HEK293 (cell line): ENCODE measurements around the gene SMURF2.

Experiments
- CTCF ChIA-PET: fragments of 350-600 bp; formaldehyde crosslinking; extraction: SDS; loops from one replicate; lab custom pipeline; 2021; ENCODE audit warnings: antibody characterized with exemption; lab: Yijun Ruan, JAX
- POLR2A ChIA-PET: fragments of 300-600 bp; formaldehyde crosslinking; extraction: SDS; loops from one replicate; lab custom pipeline; 2020; ENCODE audit warnings: antibody characterized with exemption, inconsistent platforms; lab: Yijun Ruan, JAX
- H3K27ac ChIP-seq: fragments of 200-500 bp; sonication (Bioruptor generic); 2 replicates; pipeline ENCODE4 v1.5.1; 2014; ENCODE audit warnings: low read depth, low read length, control low read depth, inconsistent platforms; ENCODE audit errors: extremely low read depth
- H3K36me3 ChIP-seq, 2 experiments: fragments of 200-500 bp in 1 of 2; sonication (Bioruptor generic) in 1 of 2; 1 replicate in 1 of 2; 2 replicates in 1 of 2; pipeline ENCODE4 v1.5.1; 2014 to 2017; ENCODE audit warnings: inconsistent platforms in 2 of 2, low read length in 2 of 2; ENCODE audit not compliant: control insufficient read depth in 2 of 2, insufficient read depth in 1 of 2
- H3K4me1 ChIP-seq: fragments of 200-500 bp; sonication (Bioruptor generic); 2 replicates; pipeline ENCODE4 v1.5.1; 2014; ENCODE audit warnings: mild to moderate bottlenecking, low read length, inconsistent platforms; ENCODE audit not compliant: control insufficient read depth, insufficient read depth
- H3K4me3 ChIP-seq: 2 replicates; pipeline ENCODE4 v1.5.1; 2011; ENCODE audit warnings: low read depth, mild to moderate bottlenecking, control low read depth, low read length, moderate library complexity
- H3K9me3 ChIP-seq: fragments of 200-500 bp; sonication (Bioruptor generic); 2 replicates; pipeline ENCODE4 v1.5.1; 2014; ENCODE audit warnings: low read depth, low read length, inconsistent platforms; ENCODE audit not compliant: control insufficient read depth, insufficient read depth
- HOXD13 ChIP-seq: sonication (generic); formaldehyde crosslinking; IDR thresholded peaks from 2 replicates; pipeline ENCODE4 v1.8.0; 2022; ENCODE audit warnings: missing genetic modification reagents, borderline replicate concordance
- MEIS1 ChIP-seq: sonication (generic); formaldehyde crosslinking; IDR thresholded peaks from 2 replicates; pipeline ENCODE4 v1.8.1; 2022; ENCODE audit warnings: missing genetic modification reagents, mild to moderate bottlenecking, borderline replicate concordance
- OVOL3 ChIP-seq: fragments of 450-650 bp; formaldehyde crosslinking; IDR thresholded peaks from 2 replicates; pipeline ENCODE4 v1.5.1; 2016; ENCODE audit warnings: missing biosample characterization, missing genetic modification characterization
- SP7 ChIP-seq: fragments of 450-650 bp; formaldehyde crosslinking; IDR thresholded peaks from 2 replicates; pipeline ENCODE4 v1.5.1; 2016; ENCODE audit warnings: missing biosample characterization, missing genetic modification characterization
- YY2 ChIP-seq: fragments of 450-650 bp; formaldehyde crosslinking; IDR thresholded peaks from 2 replicates; pipeline ENCODE4 v1.5.1; 2016; ENCODE audit warnings: missing biosample characterization, missing genetic modification characterization
- ZBTB48 ChIP-seq: fragments of 450-650 bp; formaldehyde crosslinking; IDR thresholded peaks from 2 replicates; pipeline ENCODE4 v1.5.1; 2016; ENCODE audit warnings: missing biosample characterization, missing genetic modification characterization
- ZEB2 ChIP-seq: fragments of 450-650 bp; formaldehyde crosslinking; IDR thresholded peaks from 2 replicates; pipeline ENCODE4 v1.5.1; 2016; ENCODE audit warnings: missing biosample characterization, missing genetic modification characterization
- ZNF274 ChIP-seq, 2 experiments: fragments of 200-500 bp in 1 of 2; fragments of 450-650 bp in 1 of 2; sonication (Bioruptor generic) in 1 of 2; formaldehyde crosslinking in 1 of 2; IDR thresholded peaks; 2 replicates each; pipeline versions ENCODE4 v1.5.1 to v1.6.1; 2014 to 2016; ENCODE audit warnings: borderline replicate concordance in 1 of 2, inconsistent platforms in 1 of 2, low read length in 1 of 2, missing biosample characterization in 1 of 2, missing genetic modification characterization in 1 of 2
- ZNF335 ChIP-seq: fragments of 450-650 bp; formaldehyde crosslinking; conservative IDR thresholded peaks from 2 replicates; pipeline ENCODE4 v1.5.1; 2016; ENCODE audit warnings: missing biosample characterization, missing genetic modification characterization
- ZNF433 ChIP-seq: fragments of 450-650 bp; formaldehyde crosslinking; IDR thresholded peaks from 2 replicates; pipeline ENCODE4 v1.5.1; 2016; ENCODE audit warnings: missing biosample characterization, missing genetic modification characterization, low read depth
- ZNF549 ChIP-seq: fragments of 450-650 bp; IDR thresholded peaks from 2 replicates; pipeline ENCODE4 v1.5.1; 2018; ENCODE audit warnings: missing biosample characterization, missing genetic modification characterization, mild to moderate bottlenecking, inconsistent platforms, moderate library complexity
- ZNF555 ChIP-seq: fragments of 450-650 bp; formaldehyde crosslinking; conservative IDR thresholded peaks from 2 replicates; pipeline ENCODE4 v1.5.1; 2017; ENCODE audit warnings: missing biosample characterization, mild to moderate bottlenecking, missing genetic modification characterization, inconsistent platforms
- ZNF585B ChIP-seq: fragments of 450-650 bp; formaldehyde crosslinking; IDR thresholded peaks from 2 replicates; pipeline ENCODE4 v1.5.1; 2016; ENCODE audit warnings: missing biosample characterization, missing genetic modification characterization
- ZNF623 ChIP-seq: fragments of 450-650 bp; formaldehyde crosslinking; IDR thresholded peaks from 2 replicates; pipeline ENCODE4 v1.5.1; 2016; ENCODE audit warnings: missing biosample characterization, missing genetic modification characterization
- ZNF677 ChIP-seq: fragments of 450-650 bp; IDR thresholded peaks from 2 replicates; pipeline ENCODE4 v1.5.0; 2018; ENCODE audit warnings: missing biosample characterization, mild to moderate bottlenecking, missing genetic modification characterization, moderate library complexity
- ZNF76 ChIP-seq: fragments of 450-650 bp; formaldehyde crosslinking; IDR thresholded peaks from 2 replicates; pipeline ENCODE4; 2016; ENCODE audit warnings: low read depth, missing biosample characterization, missing genetic modification characterization, borderline replicate concordance
- ZNF837 ChIP-seq: fragments of 450-650 bp; formaldehyde crosslinking; IDR thresholded peaks from 2 replicates; pipeline ENCODE4 v1.5.1; 2016; ENCODE audit warnings: missing biosample characterization, missing genetic modification characterization
- ZXDB ChIP-seq: fragments of 450-650 bp; formaldehyde crosslinking; IDR thresholded peaks from 2 replicates; pipeline ENCODE4 v1.5.1; 2016; ENCODE audit warnings: missing biosample characterization, missing genetic modification characterization
- TF ChIP-seq, protein P1 (sequence below): fragments of 450-650 bp; IDR thresholded peaks from 2 replicates; pipeline ENCODE4 v1.5.1; 2018; ENCODE audit warnings: missing biosample characterization, mild to moderate bottlenecking, missing genetic modification characterization
- TF ChIP-seq, protein P2 (sequence below): fragments of 450-650 bp; formaldehyde crosslinking; IDR thresholded peaks from 2 replicates; pipeline ENCODE4 v1.5.1; 2017; ENCODE audit warnings: missing biosample characterization, missing genetic modification characterization
- TF ChIP-seq, protein P3 (sequence below): fragments of 450-650 bp; formaldehyde crosslinking; IDR thresholded peaks from 2 replicates; pipeline ENCODE4 v1.5.1; 2017; ENCODE audit warnings: missing biosample characterization, mild to moderate bottlenecking, missing genetic modification characterization, moderate library complexity
- TF ChIP-seq, protein P4 (sequence below): fragments of 450-650 bp; formaldehyde crosslinking; IDR thresholded peaks from 2 replicates; pipeline ENCODE4 v1.5.1; 2017; ENCODE audit warnings: missing biosample characterization, missing genetic modification characterization
- TF ChIP-seq, protein P5 (sequence below): fragments of 450-650 bp; formaldehyde crosslinking; IDR thresholded peaks from 2 replicates; pipeline ENCODE4; 2016; ENCODE audit warnings: missing biosample characterization, missing genetic modification characterization
- TF ChIP-seq, protein P6 (sequence below): fragments of 450-650 bp; formaldehyde crosslinking; IDR thresholded peaks from 2 replicates; pipeline ENCODE4 v1.5.1; 2016; ENCODE audit warnings: missing biosample characterization, missing genetic modification characterization

Gene SMURF2

DNA sequence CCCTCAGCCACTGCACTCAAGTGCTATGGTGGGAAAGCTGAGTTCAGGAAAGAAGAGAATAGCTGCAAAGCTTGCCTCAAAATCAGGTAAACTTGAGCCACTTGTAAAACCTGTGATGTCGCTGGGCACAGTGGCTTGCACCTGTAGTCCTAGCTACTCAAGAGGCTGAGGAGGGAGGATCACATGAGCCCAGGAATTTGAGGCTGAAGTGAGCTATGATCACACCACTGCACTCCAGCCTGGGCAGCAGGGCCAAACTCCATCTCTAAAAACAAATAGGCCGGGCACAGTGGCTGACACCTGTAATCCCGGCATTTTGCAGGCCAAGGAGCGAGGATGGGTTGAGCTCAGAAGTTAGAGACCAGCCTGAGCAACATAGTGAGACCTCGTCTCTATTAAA is 26.4 kb upstream of the SMURF2 start:
- Histone ChIP-seq H3K36me3 (no peaks in the 10 kb centered on the region), H3K27ac (no peak overlapping the region), H3K4me3 (no peak overlapping the region), H3K9me3 (no peaks in the 10 kb centered on the region), H3K4me1 (peaks cover 2% of the 10 kb centered on the region; the same call in 1 of the 2 replicates)
- POLR2A ChIA-PET = interaction anchor here (0.5 kb wide), 1 partner anchor 11 kb away, joined by 5 read pairs; no protein-coding TSS in a partner anchor
- TF ChIP-seq ZNF585B (tag by site-specific recombination) (no peak), OVOL3 (tag by site-specific recombination) (no peak), ZNF549 (tag by site-specific recombination) (no peak), ZNF555 (no peak), ZBTB48 (tag by site-specific recombination) (no peak), ZNF433 (tag by site-specific recombination) (no peak), ZXDB (no peak), ZNF76 (tag by site-specific recombination) (no peak), ZNF837 (tag by site-specific recombination) (no peak), HOXD13 (CRISPR knock-in tag) (no peak)
- TF ChIP-seq, protein P1, sequence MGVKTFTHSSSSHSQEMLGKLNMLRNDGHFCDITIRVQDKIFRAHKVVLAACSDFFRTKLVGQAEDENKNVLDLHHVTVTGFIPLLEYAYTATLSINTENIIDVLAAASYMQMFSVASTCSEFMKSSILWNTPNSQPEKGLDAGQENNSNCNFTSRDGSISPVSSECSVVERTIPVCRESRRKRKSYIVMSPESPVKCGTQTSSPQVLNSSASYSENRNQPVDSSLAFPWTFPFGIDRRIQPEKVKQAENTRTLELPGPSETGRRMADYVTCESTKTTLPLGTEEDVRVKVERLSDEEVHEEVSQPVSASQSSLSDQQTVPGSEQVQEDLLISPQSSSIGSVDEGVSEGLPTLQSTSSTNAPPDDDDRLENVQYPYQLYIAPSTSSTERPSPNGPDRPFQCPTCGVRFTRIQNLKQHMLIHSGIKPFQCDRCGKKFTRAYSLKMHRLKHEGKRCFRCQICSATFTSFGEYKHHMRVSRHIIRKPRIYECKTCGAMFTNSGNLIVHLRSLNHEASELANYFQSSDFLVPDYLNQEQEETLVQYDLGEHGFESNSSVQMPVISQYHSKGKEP = no peak
- TF ChIP-seq, protein P2, sequence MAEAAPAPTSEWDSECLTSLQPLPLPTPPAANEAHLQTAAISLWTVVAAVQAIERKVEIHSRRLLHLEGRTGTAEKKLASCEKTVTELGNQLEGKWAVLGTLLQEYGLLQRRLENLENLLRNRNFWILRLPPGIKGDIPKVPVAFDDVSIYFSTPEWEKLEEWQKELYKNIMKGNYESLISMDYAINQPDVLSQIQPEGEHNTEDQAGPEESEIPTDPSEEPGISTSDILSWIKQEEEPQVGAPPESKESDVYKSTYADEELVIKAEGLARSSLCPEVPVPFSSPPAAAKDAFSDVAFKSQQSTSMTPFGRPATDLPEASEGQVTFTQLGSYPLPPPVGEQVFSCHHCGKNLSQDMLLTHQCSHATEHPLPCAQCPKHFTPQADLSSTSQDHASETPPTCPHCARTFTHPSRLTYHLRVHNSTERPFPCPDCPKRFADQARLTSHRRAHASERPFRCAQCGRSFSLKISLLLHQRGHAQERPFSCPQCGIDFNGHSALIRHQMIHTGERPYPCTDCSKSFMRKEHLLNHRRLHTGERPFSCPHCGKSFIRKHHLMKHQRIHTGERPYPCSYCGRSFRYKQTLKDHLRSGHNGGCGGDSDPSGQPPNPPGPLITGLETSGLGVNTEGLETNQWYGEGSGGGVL (tag by site-specific recombination) = no peak
- CTCF ChIA-PET = interaction anchor here (0.6 kb wide), 2 partner anchors 191 to 287 kb away, joined by 3 read pairs; partner anchors contain the start of gene POLG2

DNA sequence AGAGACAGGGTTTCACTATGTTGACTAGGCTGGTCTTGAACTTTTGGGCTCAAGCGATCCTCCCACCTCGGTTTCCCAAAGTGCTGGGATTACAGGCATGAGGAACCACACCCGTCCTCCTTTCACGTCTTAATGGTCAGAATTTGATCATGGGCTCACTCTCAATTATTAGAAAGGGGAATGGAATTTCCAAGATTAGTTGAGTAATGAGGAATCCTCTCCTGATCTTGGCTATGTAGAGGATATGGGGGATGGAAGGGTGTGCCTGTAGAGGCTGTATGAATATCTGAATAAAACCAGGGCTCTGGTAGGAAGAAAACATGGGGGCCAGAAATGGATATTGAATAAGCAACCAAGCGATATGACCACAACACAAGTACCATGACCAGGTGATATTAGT is 25.9 kb upstream of the SMURF2 start:
- no peaks in the 10 kb centered on the region for H3K9me3 ChIP-seq
- peaks cover 2% of the 10 kb centered on the region; the same call in 1 of the 2 replicates for H3K4me1 ChIP-seq
- H3K4me3 ChIP-seq = no peak overlapping the region
- no peak overlapping the region for H3K27ac ChIP-seq
- H3K36me3 ChIP-seq = no peaks in the 10 kb centered on the region
- ChIA-PET CTCF (interaction anchor here (0.6 to 1.1 kb wide), 3 partner anchors 39 to 288 kb away, joined by 3 read pairs; no protein-coding TSS in a partner anchor), POLR2A (no interaction called here)
- TF ChIP-seq ZNF335 (tag by site-specific recombination) (no peak), SP7 (no peak), ZNF677 (tag by site-specific recombination) (no peak), MEIS1 (no peak), ZEB2 (tag by site-specific recombination) (no peak), ZNF274 (IDR thresholded peaks at IDR 0.05; ENCODE audit: low read length) (no peak), ZNF274 (tag by site-specific recombination; IDR thresholded peaks at IDR 0.05; ENCODE audit: borderline replicate concordance) (no peak), ZNF623 (tag by site-specific recombination) (no peak), YY2 (tag by site-specific recombination) (no peak)
- TF ChIP-seq, protein P3, sequence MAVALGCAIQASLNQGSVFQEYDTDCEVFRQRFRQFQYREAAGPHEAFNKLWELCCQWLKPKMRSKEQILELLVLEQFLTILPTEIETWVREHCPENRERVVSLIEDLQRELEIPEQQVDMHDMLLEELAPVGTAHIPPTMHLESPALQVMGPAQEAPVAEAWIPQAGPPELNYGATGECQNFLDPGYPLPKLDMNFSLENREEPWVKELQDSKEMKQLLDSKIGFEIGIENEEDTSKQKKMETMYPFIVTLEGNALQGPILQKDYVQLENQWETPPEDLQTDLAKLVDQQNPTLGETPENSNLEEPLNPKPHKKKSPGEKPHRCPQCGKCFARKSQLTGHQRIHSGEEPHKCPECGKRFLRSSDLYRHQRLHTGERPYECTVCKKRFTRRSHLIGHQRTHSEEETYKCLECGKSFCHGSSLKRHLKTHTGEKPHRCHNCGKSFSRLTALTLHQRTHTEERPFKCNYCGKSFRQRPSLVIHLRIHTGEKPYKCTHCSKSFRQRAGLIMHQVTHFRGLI = no peak
- TF ChIP-seq, protein P4, sequence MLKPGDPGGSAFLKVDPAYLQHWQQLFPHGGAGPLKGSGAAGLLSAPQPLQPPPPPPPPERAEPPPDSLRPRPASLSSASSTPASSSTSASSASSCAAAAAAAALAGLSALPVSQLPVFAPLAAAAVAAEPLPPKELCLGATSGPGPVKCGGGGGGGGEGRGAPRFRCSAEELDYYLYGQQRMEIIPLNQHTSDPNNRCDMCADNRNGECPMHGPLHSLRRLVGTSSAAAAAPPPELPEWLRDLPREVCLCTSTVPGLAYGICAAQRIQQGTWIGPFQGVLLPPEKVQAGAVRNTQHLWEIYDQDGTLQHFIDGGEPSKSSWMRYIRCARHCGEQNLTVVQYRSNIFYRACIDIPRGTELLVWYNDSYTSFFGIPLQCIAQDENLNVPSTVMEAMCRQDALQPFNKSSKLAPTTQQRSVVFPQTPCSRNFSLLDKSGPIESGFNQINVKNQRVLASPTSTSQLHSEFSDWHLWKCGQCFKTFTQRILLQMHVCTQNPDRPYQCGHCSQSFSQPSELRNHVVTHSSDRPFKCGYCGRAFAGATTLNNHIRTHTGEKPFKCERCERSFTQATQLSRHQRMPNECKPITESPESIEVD (tag by site-specific recombination) = no peak
- TF ChIP-seq, protein P5, sequence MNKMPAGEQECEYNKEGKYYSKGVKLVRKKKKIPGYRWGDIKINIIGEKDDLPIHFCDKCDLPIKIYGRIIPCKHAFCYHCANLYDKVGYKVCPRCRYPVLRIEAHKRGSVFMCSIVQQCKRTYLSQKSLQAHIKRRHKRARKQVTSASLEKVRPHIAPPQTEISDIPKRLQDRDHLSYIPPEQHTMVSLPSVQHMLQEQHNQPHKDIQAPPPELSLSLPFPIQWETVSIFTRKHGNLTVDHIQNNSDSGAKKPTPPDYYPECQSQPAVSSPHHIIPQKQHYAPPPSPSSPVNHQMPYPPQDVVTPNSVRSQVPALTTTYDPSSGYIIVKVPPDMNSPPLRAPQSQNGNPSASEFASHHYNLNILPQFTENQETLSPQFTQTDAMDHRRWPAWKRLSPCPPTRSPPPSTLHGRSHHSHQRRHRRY (tag by site-specific recombination) = no peak
- TF ChIP-seq, protein P6, sequence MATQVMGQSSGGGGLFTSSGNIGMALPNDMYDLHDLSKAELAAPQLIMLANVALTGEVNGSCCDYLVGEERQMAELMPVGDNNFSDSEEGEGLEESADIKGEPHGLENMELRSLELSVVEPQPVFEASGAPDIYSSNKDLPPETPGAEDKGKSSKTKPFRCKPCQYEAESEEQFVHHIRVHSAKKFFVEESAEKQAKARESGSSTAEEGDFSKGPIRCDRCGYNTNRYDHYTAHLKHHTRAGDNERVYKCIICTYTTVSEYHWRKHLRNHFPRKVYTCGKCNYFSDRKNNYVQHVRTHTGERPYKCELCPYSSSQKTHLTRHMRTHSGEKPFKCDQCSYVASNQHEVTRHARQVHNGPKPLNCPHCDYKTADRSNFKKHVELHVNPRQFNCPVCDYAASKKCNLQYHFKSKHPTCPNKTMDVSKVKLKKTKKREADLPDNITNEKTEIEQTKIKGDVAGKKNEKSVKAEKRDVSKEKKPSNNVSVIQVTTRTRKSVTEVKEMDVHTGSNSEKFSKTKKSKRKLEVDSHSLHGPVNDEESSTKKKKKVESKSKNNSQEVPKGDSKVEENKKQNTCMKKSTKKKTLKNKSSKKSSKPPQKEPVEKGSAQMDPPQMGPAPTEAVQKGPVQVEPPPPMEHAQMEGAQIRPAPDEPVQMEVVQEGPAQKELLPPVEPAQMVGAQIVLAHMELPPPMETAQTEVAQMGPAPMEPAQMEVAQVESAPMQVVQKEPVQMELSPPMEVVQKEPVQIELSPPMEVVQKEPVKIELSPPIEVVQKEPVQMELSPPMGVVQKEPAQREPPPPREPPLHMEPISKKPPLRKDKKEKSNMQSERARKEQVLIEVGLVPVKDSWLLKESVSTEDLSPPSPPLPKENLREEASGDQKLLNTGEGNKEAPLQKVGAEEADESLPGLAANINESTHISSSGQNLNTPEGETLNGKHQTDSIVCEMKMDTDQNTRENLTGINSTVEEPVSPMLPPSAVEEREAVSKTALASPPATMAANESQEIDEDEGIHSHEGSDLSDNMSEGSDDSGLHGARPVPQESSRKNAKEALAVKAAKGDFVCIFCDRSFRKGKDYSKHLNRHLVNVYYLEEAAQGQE (tag by site-specific recombination) = no peak
